Heart left ventricle (tissue), 16 donors: ENCODE measurements around the gene TRIM46. TPM values are rescaled to one million over a fixed set of nuclear protein-coding genes. Genes with fewer than 3 reads are reported as not detected.

ENCODE experiments used
- ATAC-seq, 4 donors: fragments of 200-7000 bp; cut with Tn5 transposase; one replicate each; pipeline ENCODE4 v1.9.1; 2020 to 2022; ENCODE audit warnings: moderate library complexity in 4 of 4, mild to moderate bottlenecking in 3 of 4, moderate number of reproducible peaks in 1 of 4
- DNase-seq, 5 donors: peaks; one replicate each; pipeline ENCODE4 v3.0.0-alpha.2; 2020
- H3K27ac ChIP-seq, 12 donors: fragments of 200-600 bp; sonication (generic) in 4 of 12; one replicate each; pipeline versions ENCODE4 v1.5.0 to v1.8.0; 2016 to 2022; ENCODE audit warnings: mild to moderate bottlenecking in 2 of 12
- H3K27me3 ChIP-seq, 9 donors: fragments of 200-600 bp; sonication (generic) in 2 of 9; one replicate each; pipeline versions ENCODE4 v1.5.1 to v1.8.0; 2016 to 2022; ENCODE audit warnings: mild to moderate bottlenecking in 3 of 9
- H3K36me3 ChIP-seq, 9 donors: fragments of 200-600 bp; sonication (generic) in 2 of 9; one replicate each; pipeline versions ENCODE4 v1.5.0 to v1.8.0; 2018 to 2022; ENCODE audit warnings: mild to moderate bottlenecking in 2 of 9
- H3K4me1 ChIP-seq, 12 donors: fragments of 200-600 bp; sonication (generic) in 4 of 12; one replicate each; pipeline versions ENCODE4 v1.5.0 to v1.8.0; 2016 to 2022; ENCODE audit warnings: mild to moderate bottlenecking in 3 of 12
- H3K4me3 ChIP-seq, 12 donors: fragments of 200-600 bp; sonication (generic) in 4 of 12; one replicate each; pipeline versions ENCODE4 v1.5.0 to v1.8.0; 2017 to 2022; ENCODE audit warnings: mild to moderate bottlenecking in 9 of 12, moderate library complexity in 4 of 12
- H3K9me3 ChIP-seq, 12 donors: fragments of 200-600 bp; sonication (generic) in 4 of 12; one replicate each; pipeline versions ENCODE4 v1.5.0 to v1.8.0; 2016 to 2022; ENCODE audit warnings: mild to moderate bottlenecking in 1 of 12
- POLR2A ChIP-seq, 2 donors: fragments of 450-650 bp; IDR thresholded peaks; one replicate each; pipeline ENCODE4 v1.6.1; 2017; ENCODE audit warnings: antibody characterized with exemption in 2 of 2, mild to moderate bottlenecking in 2 of 2, moderate library complexity in 2 of 2
- WGBS, 4 donors: extraction: QIAGEN DNeasy Blood & Tissue Kit in 2 of 4; methylation state at CpG; one replicate each; pipeline versions ENCODE4 v1.1.5 to v1.1.7; 2013 to 2018; 5-methylcytosine and 5-hydroxymethylcytosine counted together
- intact Hi-C, 10 donors: fragments of 100-400 bp; cut with DNase I; formaldehyde crosslinking; loops; one replicate each; pipeline versions ENCODE4 v1.11.1 to v1.14.2; 2022
- polyA plus RNA-seq, 2 donors: library from polyadenylated mRNA; stranded (reverse); fragments of 200-250 nt; gene quantifications; one replicate each; pipeline ENCODE4 v1.2.3, GENCODE V29; 2013
- total RNA-seq, 9 donors: library from RNA; depleted of rRNA in 2 of 9; stranded (reverse); fragments of >200 nt in 2 of 9; fragmentation: NEBNext Ultra II Directional in 3 of 9; extraction: Animal tissue kit (Norgen Biotek cat#: 25700) in 3 of 9; gene quantifications; one replicate each; pipeline versions ENCODE4 v1.1.0 to v1.2.4, GENCODE V29; 2016 to 2023
- TF ChIP-seq, protein P1 (sequence below), 12 donors: fragments of 200-600 bp; sonication (generic) in 4 of 12; IDR thresholded peaks; one replicate each; pipeline versions ENCODE4 v1.5.0 to v1.8.0; 2018 to 2022; ENCODE audit warnings: antibody characterized with exemption in 12 of 12, mild to moderate bottlenecking in 5 of 12
- donor health status: ischemic (EF 13 %, LVEDD 7.1; RV severe dilation, severe dysfunction).
- donor health status: healthy with polysubstance abuse.
- donor health status: DM: no; HTN: yes; CAD: no.
- donor health status: DM: no; HTN: no; CAD: no.
- donor health status: ischemic (EF 25% LVEDD 6.9; RV normal size, moderate dysfunction).
- donor health status: ischemic (EF 25% LVEDD 5.7; RV mildly dilated, moderate dysfunction).
- donor health status: healthy.
- donor health status: DM: yes; HTN: yes; CAD: no.
- donor health status: ischemic (EF 35%, LVEDD 5.7; RV mildly dilated, moderate dysfunction).
- donor health status: nonischemic (EF 11% LVEDD 7.7; RV severe dilation, severe dysfunction).
- donor health status: DM: yes; HTN: yes; CAD: no.
- donor health status: PGD.
- donor health status: ischemic (EF 29% LVEDD 5.4; RV normal size, mild dysfunction).
- donor health status: nonischemic (EF 23%, LVEDD 6.1; RV moderate dilation, normal function).

TRIM46 gene
- total and polyA plus RNA-seq, 11 donors, result 0.04 to 0.41 (median 0.12) TPM; not detected in 5

DNA sequence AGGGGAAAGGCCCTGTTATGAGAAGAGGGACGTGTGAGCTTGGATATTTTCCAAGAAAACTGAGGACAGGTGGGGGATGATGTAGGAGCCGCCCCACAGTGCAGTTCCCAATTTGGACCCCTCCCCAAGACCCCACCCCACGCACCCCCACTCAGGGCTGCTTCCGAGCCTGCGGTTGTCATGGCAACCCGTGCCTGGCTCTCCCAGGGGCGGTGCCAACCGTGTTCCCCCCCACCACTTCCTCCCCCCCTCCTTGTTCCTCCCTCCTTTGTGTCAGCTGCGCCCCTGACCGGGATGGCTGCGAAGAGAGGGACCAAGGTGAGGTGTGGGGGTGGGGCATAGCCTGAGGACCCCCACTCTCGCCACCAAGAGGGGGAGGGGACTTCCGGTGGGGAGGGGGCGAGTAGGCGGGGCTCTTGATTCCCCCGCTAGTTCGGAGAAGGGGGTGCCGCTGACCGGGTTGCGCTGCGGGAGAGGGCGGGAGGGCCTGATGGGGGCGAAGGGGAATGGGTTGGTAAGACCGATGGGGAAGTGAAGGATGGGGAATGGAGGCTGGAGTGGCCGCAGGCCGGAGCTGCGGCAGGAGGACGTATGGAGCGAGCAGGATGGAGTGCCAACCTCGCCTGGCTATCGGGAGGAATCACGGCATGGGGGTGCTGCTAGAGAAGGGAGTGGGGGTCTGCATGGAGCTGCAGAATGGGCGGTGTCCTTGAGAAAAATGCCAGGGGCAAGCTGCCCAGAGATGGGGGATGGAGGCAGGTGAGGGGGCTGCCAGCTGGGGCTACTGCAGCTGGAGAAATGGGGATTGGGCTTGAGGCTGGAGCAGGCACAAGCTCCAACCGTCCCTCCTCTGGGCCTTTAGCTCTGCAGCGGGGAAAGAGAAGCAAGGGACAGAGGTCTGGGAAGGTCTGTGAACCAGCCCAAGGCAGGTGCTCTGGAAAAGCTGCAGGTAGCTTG lies 953 bp downstream of the TRIM46 start:
- ATAC-seq (no peak), DNase-seq (no peak)
- intact Hi-C loops, result loop anchor here in 7 of 10 donors (2.0 to 10.0 kb wide), 6 partner anchors 18 to 420 kb away; partner anchors contain the start of gene SLC50A1 (in 1 of the 7)
- Histone ChIP-seq H3K9me3 (no peaks in the 10 kb centered on the region), H3K27ac (peak overlapping the region in 1 of 12 donors; percentile 42), H3K4me1 (peaks cover 0 to 47% (median 21%) of the 10 kb centered on the region in 12 donors), H3K36me3 (peaks cover 0 to 22% (median 13%) of the 10 kb centered on the region in 9 donors), H3K27me3 (peaks cover 0 to 28% (median 14%) of the 10 kb centered on the region in 9 donors), H3K4me3 (peak overlapping the region in 5 of 12 donors; percentile 7 to 96 (median 78))
- TF ChIP-seq POLR2A (IDR thresholded peaks at IDR 0.05), result no peak
- TF ChIP-seq, protein P1, sequence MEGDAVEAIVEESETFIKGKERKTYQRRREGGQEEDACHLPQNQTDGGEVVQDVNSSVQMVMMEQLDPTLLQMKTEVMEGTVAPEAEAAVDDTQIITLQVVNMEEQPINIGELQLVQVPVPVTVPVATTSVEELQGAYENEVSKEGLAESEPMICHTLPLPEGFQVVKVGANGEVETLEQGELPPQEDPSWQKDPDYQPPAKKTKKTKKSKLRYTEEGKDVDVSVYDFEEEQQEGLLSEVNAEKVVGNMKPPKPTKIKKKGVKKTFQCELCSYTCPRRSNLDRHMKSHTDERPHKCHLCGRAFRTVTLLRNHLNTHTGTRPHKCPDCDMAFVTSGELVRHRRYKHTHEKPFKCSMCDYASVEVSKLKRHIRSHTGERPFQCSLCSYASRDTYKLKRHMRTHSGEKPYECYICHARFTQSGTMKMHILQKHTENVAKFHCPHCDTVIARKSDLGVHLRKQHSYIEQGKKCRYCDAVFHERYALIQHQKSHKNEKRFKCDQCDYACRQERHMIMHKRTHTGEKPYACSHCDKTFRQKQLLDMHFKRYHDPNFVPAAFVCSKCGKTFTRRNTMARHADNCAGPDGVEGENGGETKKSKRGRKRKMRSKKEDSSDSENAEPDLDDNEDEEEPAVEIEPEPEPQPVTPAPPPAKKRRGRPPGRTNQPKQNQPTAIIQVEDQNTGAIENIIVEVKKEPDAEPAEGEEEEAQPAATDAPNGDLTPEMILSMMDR (IDR thresholded peaks at IDR 0.05), result no peak
- 6 to 12% (median 8%) methylated on average over 31 to 35 of the region's 35 CpGs for WGBS, 4 donors

DNA sequence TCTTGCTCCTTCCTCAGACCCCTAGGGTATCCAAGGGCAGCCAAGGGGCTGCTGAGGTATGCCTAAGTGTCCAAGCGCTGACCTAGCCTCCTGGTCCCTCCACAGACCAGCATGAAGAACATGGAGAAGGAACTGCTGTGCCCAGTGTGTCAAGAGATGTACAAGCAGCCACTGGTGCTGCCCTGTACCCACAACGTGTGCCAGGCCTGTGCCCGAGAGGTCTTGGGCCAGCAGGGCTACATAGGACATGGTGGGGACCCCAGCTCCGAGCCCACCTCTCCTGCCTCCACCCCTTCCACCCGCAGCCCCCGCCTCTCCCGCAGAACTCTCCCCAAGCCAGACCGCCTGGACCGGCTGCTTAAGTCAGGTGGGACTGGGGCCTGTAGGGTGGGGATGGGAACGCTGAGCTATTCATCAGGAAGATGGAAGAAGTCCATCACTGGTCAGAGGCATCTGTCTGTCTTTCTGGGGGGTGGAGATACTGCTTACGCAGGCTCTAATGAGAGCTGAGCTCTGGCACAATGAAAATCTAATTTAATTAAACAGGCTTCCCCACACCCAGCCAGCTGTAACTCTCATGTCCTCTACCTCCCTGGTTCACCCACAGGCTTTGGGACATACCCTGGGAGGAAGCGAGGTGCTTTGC lies 1.8 kb downstream of the TRIM46 start:
- no peak overlapping the region for H3K27ac ChIP-seq
- peaks cover 0 to 14% (median 5%) of the 10 kb centered on the region in 9 donors for H3K36me3 ChIP-seq
- H3K9me3 ChIP-seq, result no peaks in the 10 kb centered on the region
- WGBS, 4 donors, result 86 to 90% (median 87%) methylated on average over 12 of the region's 12 CpGs
- DNase-seq, result peak in 1 of 5 donors; percentile 18
- H3K4me1 ChIP-seq, result peaks cover 0 to 47% (median 21%) of the 10 kb centered on the region in 12 donors
- intact Hi-C loops, result loop anchor here in 7 of 10 donors (2.0 to 10.0 kb wide), 5 partner anchors 17 to 419 kb away; no protein-coding TSS in a partner anchor
- ATAC-seq, result no peak
- H3K4me3 ChIP-seq, result no peak overlapping the region
- peaks cover 0 to 28% (median 14%) of the 10 kb centered on the region in 9 donors for H3K27me3 ChIP-seq
- no peak for TF ChIP-seq POLR2A (IDR thresholded peaks at IDR 0.05)
- TF ChIP-seq, protein P1 (IDR thresholded peaks at IDR 0.05), result no peak

DNA sequence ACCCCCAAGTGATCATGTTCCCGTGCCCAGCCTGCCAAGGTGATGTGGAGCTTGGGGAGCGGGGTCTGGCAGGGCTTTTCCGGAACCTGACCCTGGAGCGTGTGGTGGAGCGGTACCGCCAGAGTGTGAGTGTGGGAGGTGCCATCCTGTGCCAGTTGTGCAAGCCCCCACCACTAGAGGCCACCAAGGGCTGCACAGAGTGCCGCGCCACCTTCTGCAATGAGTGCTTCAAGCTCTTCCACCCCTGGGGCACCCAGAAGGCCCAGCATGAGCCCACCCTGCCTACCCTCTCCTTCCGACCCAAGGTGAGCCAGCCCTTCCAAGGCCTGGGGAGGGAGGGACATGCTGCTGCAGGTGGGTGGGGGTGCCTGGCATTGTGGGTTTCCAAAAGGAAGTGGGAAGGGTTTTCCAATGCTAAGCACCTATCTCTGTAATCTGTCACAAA lies 2.3 kb downstream of the TRIM46 start:
- TF ChIP-seq POLR2A (IDR thresholded peaks at IDR 0.05), result no peak
- TF ChIP-seq, protein P1 (IDR thresholded peaks at IDR 0.05), result no peak
- H3K4me1 ChIP-seq, result peaks cover 0 to 47% (median 21%) of the 10 kb centered on the region in 12 donors
- intact Hi-C loops, result loop anchor here in 9 of 10 donors (2.0 to 10.0 kb wide), 6 partner anchors 17 to 419 kb away; no protein-coding TSS in a partner anchor
- H3K27ac ChIP-seq, result no peak overlapping the region
- ATAC-seq (no peak), DNase-seq (peak in 1 of 5 donors; percentile 17)
- 88 to 95% (median 91%) methylated on average over 8 to 9 of the region's 9 CpGs for WGBS, 4 donors
- H3K27me3 ChIP-seq, result peaks cover 0 to 28% (median 14%) of the 10 kb centered on the region in 9 donors
- H3K4me3 ChIP-seq, result no peak overlapping the region
- H3K36me3 ChIP-seq, result peaks cover 0 to 9% (median 0%) of the 10 kb centered on the region in 9 donors
- H3K9me3 ChIP-seq, result no peaks in the 10 kb centered on the region
